ENCODE data around the gene BDNF. TPM values are rescaled to one million over a fixed set of nuclear protein-coding genes. Genes with fewer than 3 reads are reported as not detected.

BDNF gene
- total RNA-seq, 4 donors from 2014 or later: 0.17 TPM; not detected in 3

- no peak for TF ChIP-seq CTCF (IDR thresholded peaks at IDR 0.05; ENCODE audit: low read depth)
Measured at GRCh38 chr11:27717801-27718229, 17.6 kb upstream of the BDNF start.

DNA sequence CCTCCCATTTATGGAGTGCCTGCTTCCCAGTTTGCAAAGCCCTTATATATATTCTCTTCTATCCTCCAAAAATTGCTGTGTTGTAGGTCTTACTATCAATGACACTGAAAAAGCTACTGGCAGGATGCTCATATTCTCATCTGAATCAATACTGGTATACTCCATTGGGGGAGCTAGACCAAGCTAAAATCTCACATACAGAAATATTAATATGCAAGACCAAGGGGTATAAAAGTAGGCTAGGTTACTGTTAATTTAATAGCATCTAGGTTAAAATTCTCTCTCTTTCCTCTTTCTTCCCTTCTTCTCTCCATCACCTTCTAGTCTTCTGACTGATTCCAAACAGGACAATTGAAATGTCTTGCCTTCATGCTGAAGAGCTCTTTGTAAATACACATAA lies 17.1 kb upstream of the BDNF start:
- no peak for TF ChIP-seq CTCF (IDR thresholded peaks at IDR 0.05; ENCODE audit: low read depth)

DNA sequence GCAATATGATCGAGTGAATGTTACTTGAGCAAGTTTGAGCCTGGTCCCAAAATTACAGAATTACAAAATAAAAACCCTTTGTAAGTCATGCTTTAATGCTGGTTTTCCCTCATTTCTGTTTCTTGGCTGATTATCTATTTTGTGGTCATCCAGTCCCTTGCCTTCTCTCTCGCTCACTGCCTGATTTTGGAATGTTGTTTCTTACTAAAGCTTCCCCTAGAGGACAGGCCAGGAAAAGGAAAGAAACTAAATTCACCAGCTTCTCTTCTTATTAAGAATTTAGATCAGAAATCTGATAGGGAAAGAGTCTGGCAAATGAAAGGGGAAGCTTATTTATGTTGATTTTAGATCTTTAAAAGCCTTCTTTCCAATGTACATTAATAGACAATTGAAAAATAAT lies 16.6 kb upstream of the BDNF start:
- no peak for TF ChIP-seq CTCF (IDR thresholded peaks at IDR 0.05; ENCODE audit: low read depth)

- TF ChIP-seq CTCF (IDR thresholded peaks at IDR 0.05; ENCODE audit: low read depth): no peak
Measured at GRCh38 chr11:27716216-27716615, 16.0 kb upstream of the BDNF start.

DNA sequence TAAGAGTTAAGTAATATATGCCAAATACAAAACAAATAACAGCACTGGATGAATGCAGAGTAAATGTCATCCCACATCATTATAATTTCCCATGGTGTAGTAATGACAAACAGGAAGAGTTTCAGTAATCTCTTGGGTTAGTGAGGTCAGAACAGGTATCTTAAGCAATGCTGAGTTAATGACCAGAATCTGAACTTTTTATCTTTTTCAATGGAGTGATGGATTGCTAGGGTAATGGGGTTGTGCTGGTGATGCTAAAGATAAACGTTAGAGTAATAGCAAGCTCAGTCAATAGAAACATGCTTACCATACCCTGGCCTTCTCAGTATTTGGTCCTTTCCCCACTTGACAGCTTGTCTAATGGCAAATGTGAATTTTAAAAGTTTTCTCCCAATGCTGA lies 11.5 kb upstream of the BDNF start:
- TF ChIP-seq CTCF (IDR thresholded peaks at IDR 0.05; ENCODE audit: low read depth): no peak

GRCh38 chr11:27710536-27710935 lies 10.3 kb upstream of the BDNF start:
- no peak for TF ChIP-seq CTCF (IDR thresholded peaks at IDR 0.05; ENCODE audit: low read depth)

GRCh38 chr11:27707676-27708075 lies 7.4 kb upstream of the BDNF start:
- no peak for TF ChIP-seq CTCF (IDR thresholded peaks at IDR 0.05; ENCODE audit: low read depth)

All from subcutaneous adipose tissue (tissue), 4 donors.